Stimulated activated effector memory CD8-positive, alpha-beta T cell treated with anti-CD3 and anti-CD28 coated beads, Interleukin-12 subunit alpha, Interleukin-12 subunit beta, amount 100 ng/mL, for 72 hours (primary cell): Measurements from ENCODE around the gene MFSD12.

Experiments
- ATAC-seq: fragments of 150-1000 bp; cut with Tn5 transposase; 2 replicates; pipeline ENCODE4 v1.10.0; 2021
- DNase-seq, 2 donors: peaks; one replicate each; pipeline ENCODE4 v3.0.0; 2021 to 2022; ENCODE audit warnings: low spot score in 2 of 2
- H3K27ac Mint-ChIP-seq: one replicate; pipeline ENCODE4 v1.8.0; 2022; ENCODE audit warnings: mild to moderate bottlenecking, mixed read lengths
- H3K36me3 Mint-ChIP-seq: one replicate; pipeline ENCODE4 v1.8.0; 2022; ENCODE audit warnings: mild to moderate bottlenecking, mixed read lengths
- H3K4me1 Mint-ChIP-seq: one replicate; pipeline ENCODE4 v1.8.0; 2022; ENCODE audit warnings: mixed read lengths
- H3K4me3 Mint-ChIP-seq: one replicate; pipeline ENCODE4 v1.8.0; 2022; ENCODE audit warnings: mild to moderate bottlenecking, mixed read lengths
- H3K9me3 Mint-ChIP-seq: one replicate; pipeline ENCODE4 v1.8.0; 2022; ENCODE audit warnings: mixed read lengths

Gene MFSD12

GRCh38 chr19:3505598-3506383 is 51.6 kb downstream of the MFSD12 start, which contains the start of gene FZR1:
TSS of gene FZR1 (plus strand) at chr19:3506311. CDS start at chr19:3522990, 16,679 bp downstream.
- peak within 1 kb of the TSS; percentile 93 for H3K4me3 Mint-ChIP-seq
- H3K9me3 Mint-ChIP-seq = peaks cover 2% of the 10 kb centered on the region
- peak within 1 kb of the TSS; percentile 94 for H3K27ac Mint-ChIP-seq
- peaks cover 47% of the 10 kb centered on the region for H3K36me3 Mint-ChIP-seq
- DNase-seq (peak; percentile 98 to 99), ATAC-seq (peak; percentile 92)
- peaks cover 54% of the 10 kb centered on the region for H3K4me1 Mint-ChIP-seq

GRCh38 chr19:3504735-3505134 is 52.7 kb downstream of the MFSD12 start:
- peaks cover 49% of the 10 kb centered on the region for H3K36me3 Mint-ChIP-seq
- H3K9me3 Mint-ChIP-seq = peaks cover 3% of the 10 kb centered on the region
- peaks cover 53% of the 10 kb centered on the region for H3K4me1 Mint-ChIP-seq
- ATAC-seq (no peak), DNase-seq (no peak)
- H3K27ac Mint-ChIP-seq = peak overlapping the region; percentile 94
- peak overlapping the region; percentile 93 for H3K4me3 Mint-ChIP-seq

- ATAC-seq (no peak), DNase-seq (no peak)
- peaks cover 38% of the 10 kb centered on the region for H3K36me3 Mint-ChIP-seq
- H3K4me1 Mint-ChIP-seq = peaks cover 47% of the 10 kb centered on the region
- peaks cover 3% of the 10 kb centered on the region for H3K9me3 Mint-ChIP-seq
- H3K4me3 Mint-ChIP-seq = no peak overlapping the region
- no peak overlapping the region for H3K27ac Mint-ChIP-seq
These were observed 54.3 kb downstream of the MFSD12 start for GRCh38 chr19:3503036-3503572.

- no peak overlapping the region for H3K27ac Mint-ChIP-seq
- H3K36me3 Mint-ChIP-seq = peaks cover 35% of the 10 kb centered on the region
- peaks cover 47% of the 10 kb centered on the region for H3K4me1 Mint-ChIP-seq
- no peak overlapping the region for H3K4me3 Mint-ChIP-seq
- no peak for DNase-seq
- no peak for ATAC-seq
- peaks cover 3% of the 10 kb centered on the region for H3K9me3 Mint-ChIP-seq
These were observed 55.6 kb downstream of the MFSD12 start for GRCh38 chr19:3501780-3502179.

- peak within 1 kb of the TSS; percentile 100 for H3K27ac Mint-ChIP-seq
These were observed 56.8 kb downstream of the MFSD12 start, which contains the start of gene DOHH for GRCh38 chr19:3500429-3501101. TSS of gene DOHH (minus strand) at chr19:3500674. CDS start at chr19:3496814, 3,860 bp downstream.

GRCh38 chr19:3499738-3500428 is 57.5 kb downstream of the MFSD12 start:
- Mint-ChIP-seq H3K27ac (peak overlapping the region; percentile 100), H3K36me3 (peaks cover 41% of the 10 kb centered on the region), H3K4me1 (peaks cover 39% of the 10 kb centered on the region), H3K9me3 (peaks cover 3% of the 10 kb centered on the region), H3K4me3 (peak overlapping the region; percentile 94)
- DNase-seq (no peak), ATAC-seq (peak; percentile 19)

More at GRCh38 chr19:3500429-3501101, 56.8 kb downstream of the MFSD12 start, which contains the start of gene DOHH:
- Mint-ChIP-seq H3K36me3 (peaks cover 34% of the 10 kb centered on the region), H3K4me1 (peaks cover 41% of the 10 kb centered on the region), H3K4me3 (peak within 1 kb of the TSS; percentile 94), H3K9me3 (peaks cover 3% of the 10 kb centered on the region)
- DNase-seq = peak; percentile 93 to 98
- ATAC-seq = peak; percentile 92

- peaks cover 3% of the 10 kb centered on the region for H3K9me3 Mint-ChIP-seq
- no peak for DNase-seq
- H3K4me3 Mint-ChIP-seq = no peak overlapping the region
- peaks cover 55% of the 10 kb centered on the region for H3K36me3 Mint-ChIP-seq
- no peak for ATAC-seq
- no peak overlapping the region for H3K27ac Mint-ChIP-seq
- peaks cover 34% of the 10 kb centered on the region for H3K4me1 Mint-ChIP-seq
These were observed 59.4 kb downstream of the MFSD12 start for GRCh38 chr19:3497757-3498520.

GRCh38 chr19:3496392-3497273 is 60.8 kb downstream of the MFSD12 start:
- peaks cover 60% of the 10 kb centered on the region for H3K36me3 Mint-ChIP-seq
- no peak for DNase-seq
- no peak overlapping the region for H3K4me3 Mint-ChIP-seq
- peaks cover 34% of the 10 kb centered on the region for H3K4me1 Mint-ChIP-seq
- H3K27ac Mint-ChIP-seq = no peak overlapping the region
- H3K9me3 Mint-ChIP-seq = peaks cover 3% of the 10 kb centered on the region
- no peak for ATAC-seq

GRCh38 chr19:3494559-3494958 is 62.8 kb downstream of the MFSD12 start:
- no peak for DNase-seq
- no peaks in the 10 kb centered on the region for H3K9me3 Mint-ChIP-seq

More at GRCh38 chr19:3494559-3494958, 62.8 kb downstream of the MFSD12 start:
- Mint-ChIP-seq H3K36me3 (peaks cover 48% of the 10 kb centered on the region), H3K4me3 (no peak overlapping the region), H3K4me1 (peaks cover 18% of the 10 kb centered on the region), H3K27ac (no peak overlapping the region)
- ATAC-seq = no peak
